AG09309 (cell line): ENCODE results near the gene ERBB4.
"Not testable (repeated sequence)": the region's sequence is repeated elsewhere in the genome, so short reads cannot be mapped to it uniquely, and the experiment has no call there.

Experiments
- DNase-seq: peaks from one replicate; pipeline ENCODE4 v3.0.0-alpha.2; 2010; ENCODE audit warnings: low read depth
- H3K4me3 ChIP-seq: 2 replicates; pipeline ENCODE4 v1.5.1; 2011; ENCODE audit warnings: mild to moderate bottlenecking, low read depth, low read length, moderate library complexity; ENCODE audit not compliant: control insufficient read depth
- TF ChIP-seq, protein P1 (sequence below): IDR thresholded peaks from 2 replicates; pipeline ENCODE4 v1.5.1; 2011; ENCODE audit warnings: mild to moderate bottlenecking, low read depth, low read length, inconsistent platforms; ENCODE audit not compliant: insufficient read depth, control insufficient read depth; ENCODE audit errors: missing control alignments

The ERBB4 gene

DNA sequence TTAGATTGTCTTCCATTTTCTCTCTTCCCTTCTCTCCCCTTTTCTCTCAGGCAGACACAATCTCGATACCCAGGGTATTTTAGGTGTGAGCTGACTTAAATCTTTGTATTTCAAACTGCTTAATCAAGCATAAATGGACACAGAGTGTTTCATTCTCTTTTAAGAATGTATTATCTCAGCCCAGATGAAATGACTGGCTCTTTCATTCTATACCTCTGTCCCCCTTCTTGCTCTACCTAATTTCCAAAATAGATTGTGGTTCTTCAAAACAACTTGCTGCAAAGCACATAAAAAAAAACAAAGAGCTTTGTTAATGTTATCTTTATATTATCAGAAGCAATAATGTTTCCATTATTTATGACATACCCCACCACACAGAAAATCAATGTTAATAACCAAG, 514.6 kb downstream of the ERBB4 start:
- no peak overlapping the region for H3K4me3 ChIP-seq
- TF ChIP-seq, protein P1, sequence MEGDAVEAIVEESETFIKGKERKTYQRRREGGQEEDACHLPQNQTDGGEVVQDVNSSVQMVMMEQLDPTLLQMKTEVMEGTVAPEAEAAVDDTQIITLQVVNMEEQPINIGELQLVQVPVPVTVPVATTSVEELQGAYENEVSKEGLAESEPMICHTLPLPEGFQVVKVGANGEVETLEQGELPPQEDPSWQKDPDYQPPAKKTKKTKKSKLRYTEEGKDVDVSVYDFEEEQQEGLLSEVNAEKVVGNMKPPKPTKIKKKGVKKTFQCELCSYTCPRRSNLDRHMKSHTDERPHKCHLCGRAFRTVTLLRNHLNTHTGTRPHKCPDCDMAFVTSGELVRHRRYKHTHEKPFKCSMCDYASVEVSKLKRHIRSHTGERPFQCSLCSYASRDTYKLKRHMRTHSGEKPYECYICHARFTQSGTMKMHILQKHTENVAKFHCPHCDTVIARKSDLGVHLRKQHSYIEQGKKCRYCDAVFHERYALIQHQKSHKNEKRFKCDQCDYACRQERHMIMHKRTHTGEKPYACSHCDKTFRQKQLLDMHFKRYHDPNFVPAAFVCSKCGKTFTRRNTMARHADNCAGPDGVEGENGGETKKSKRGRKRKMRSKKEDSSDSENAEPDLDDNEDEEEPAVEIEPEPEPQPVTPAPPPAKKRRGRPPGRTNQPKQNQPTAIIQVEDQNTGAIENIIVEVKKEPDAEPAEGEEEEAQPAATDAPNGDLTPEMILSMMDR: no peak

GRCh38 chr2:212022966-212023365, 515.6 kb downstream of the ERBB4 start:
- H3K4me3 ChIP-seq: no peak overlapping the region
- no peak for DNase-seq
- TF ChIP-seq, protein P1: no peak

More for the DNA sequence above, 514.6 kb downstream of the ERBB4 start:
- no peak for DNase-seq

GRCh38 chr2:212021947-212022346, 516.7 kb downstream of the ERBB4 start:
- peak; percentile 69 for DNase-seq
- no peak overlapping the region for H3K4me3 ChIP-seq
- TF ChIP-seq, protein P1: no peak

DNA sequence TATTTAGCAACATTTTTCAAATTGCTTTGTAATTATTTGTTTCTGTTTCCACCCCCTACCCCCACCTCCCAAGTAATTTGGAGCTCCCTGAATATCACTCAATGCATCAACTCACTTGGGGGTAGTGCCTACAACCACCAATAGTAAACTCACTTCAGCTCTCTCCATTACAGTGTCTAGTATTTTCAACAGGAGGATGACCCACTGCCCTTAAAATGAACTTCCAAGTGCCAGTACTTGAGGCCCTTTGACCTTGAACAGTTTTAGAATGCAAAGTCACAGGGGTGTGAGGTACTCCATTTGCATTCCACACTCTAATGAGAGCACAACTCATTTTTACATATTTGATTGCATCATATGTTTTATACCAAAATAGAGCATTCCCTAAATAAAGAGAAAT, 523.0 kb downstream of the ERBB4 start:
- TF ChIP-seq, protein P1: no peak
- H3K4me3 ChIP-seq: no peak overlapping the region
- no peak for DNase-seq

GRCh38 chr2:212013626-212014025, 525.0 kb downstream of the ERBB4 start:
- no peak for DNase-seq
- H3K4me3 ChIP-seq: no peak overlapping the region
- TF ChIP-seq, protein P1: no peak

DNA sequence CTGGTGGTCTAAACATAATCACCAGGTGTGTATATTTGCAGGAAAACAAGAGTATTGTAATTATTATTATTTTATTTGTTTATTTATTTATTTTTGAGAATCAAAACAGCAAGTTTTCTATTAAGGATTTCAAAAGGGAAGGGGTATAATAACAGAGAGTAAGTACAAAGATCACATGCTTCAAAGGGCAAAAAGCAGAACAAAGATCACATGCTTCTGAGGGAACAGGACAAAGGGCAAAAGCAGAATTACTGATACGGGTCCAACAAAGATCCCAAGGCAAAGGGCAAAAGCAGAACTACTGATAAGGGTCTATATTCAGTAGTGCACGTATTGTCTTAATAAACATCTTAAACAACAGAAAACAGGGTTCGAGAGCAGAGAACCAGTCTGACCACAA, 528.3 kb downstream of the ERBB4 start:
- not testable (repeated sequence) for H3K4me3 ChIP-seq, DNase-seq

DNA sequence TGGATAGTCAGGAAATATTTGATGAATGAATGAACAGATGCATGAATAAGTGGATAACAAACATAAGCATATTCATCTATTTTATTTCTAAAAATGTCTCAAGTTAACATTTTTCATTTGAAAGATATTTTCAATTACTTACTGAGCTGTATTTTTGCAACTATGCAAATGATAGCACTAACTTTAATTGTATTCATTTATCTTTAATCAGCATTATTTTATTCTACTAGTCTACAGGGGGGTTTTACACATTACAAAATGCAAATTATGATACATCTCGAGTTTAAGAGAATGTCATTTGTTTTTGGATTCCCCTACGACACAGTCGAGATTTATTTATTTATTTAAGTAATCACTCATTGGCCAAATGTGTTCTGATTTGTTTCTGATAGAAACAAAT, 530.6 kb downstream of the ERBB4 start:
- DNase-seq: no peak
- H3K4me3 ChIP-seq: no peak overlapping the region
- TF ChIP-seq, protein P1: no peak
